Right kidney (tissue), 1 donor: Measurements from ENCODE around the gene ESPN.
A peak's percentile ranks its signal among the peaks of the same experiment; 100 is the strongest.
"Not testable (repeated sequence)": the region's sequence is repeated elsewhere in the genome, so short reads cannot be mapped to it uniquely, and the experiment has no call there.

Source experiments
- DNase-seq: peaks from one replicate; pipeline ENCODE4 v3.0.0-alpha.2; 2016

The ESPN gene

DNA sequence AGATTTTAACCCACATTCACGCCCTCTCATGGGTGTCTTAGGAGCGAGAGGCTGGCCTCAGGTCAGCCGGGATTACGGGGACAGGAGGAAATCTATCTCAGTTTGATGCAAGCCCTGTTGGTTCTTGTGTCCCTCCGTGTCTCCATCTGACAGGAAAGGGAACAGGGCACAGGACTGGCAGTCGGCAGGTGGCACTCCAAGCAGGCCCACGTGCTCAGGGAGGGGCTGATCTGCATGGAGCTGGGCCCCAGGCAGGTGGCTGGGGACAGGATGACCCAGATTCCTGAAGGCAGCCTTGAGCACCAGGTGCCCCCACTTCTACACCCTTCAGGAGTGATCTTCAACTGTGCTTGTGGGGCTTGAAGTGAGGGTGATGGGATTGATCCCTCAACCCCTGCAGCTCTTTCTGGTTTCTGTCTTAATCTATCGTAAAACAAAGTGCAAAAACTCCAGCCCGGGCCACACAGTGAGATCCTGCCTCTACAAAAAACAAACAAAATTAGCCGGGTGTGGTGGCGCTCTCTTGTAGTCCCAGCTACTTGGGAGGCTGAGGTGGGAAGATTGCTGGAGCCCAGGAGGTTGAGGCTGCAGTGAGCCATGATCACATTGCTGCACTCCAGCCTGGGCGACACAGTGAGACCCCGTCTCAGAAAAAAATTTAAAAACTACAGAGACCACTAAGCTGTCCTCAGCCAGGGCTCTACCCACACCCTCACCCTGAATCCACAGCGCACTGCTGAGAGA lies 58.6 kb downstream of the ESPN start:
- no peak for DNase-seq

DNA sequence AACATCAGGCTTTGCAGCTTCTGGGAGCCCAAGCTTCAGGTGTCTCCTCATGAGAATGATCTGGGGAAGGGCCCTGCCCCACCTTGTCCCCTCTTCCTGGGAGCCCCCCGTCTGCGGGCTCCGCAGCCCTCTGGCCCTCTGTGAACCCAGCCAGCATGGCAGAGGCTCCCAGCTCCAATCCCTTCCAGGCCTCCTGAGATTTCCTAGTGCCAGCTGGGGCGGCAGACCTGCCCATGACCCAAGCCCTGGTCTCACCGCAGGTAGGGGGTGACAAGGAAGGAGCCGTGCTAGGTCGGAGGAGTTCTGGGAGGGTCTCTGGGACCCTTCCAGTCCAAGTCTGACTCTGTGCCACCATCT lies 59.2 kb downstream of the ESPN start:
- no peak for DNase-seq

- DNase-seq = peak; percentile 72
These were observed 60.2 kb downstream of the ESPN start for GRCh38 chr1:6484826-6485167.

DNA sequence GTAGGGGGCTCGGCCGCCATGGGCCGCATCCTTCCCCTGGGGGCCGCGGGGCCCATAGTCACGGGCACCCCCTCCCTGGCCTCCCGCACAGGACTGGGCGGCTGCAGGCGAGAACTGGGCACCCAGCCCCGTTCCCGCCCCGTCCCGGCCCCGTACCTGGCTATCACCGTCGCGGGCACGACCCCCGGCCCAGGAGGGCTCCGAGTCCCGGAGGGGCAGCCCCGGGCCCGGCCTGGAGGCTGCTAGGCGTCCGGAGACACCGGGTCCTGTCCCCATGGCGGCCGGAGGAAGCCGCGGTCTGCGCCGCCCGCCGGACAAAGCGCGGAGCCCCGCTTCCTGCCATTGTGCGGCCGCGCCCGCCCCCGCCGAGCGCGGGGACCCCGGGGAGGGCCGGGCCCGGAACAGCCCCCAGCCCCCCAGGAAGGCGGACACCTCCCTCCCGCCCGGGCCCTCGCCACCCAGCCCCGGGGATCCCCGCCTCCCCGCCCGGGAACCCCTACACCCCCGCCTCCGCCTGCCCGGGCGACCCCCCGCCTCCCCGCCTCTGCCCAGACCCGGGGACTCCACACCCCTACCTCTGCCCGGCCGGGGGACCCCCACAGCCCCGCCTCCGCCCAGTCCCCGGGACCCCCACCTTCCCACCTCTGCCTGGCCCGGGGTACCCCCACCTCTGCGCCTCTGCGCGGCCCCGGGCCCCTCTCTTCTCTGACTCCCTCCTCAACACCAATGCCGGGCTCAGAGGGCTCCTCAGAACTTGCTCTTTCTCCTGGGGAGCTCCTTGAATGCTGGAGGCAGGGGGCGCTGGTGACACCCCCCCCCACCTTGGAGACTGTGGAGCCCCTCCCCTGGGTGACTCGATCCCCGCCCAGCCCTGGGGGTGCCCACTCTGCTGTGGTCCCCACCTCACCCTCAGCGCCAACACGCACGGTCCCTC lies 60.9 kb downstream of the ESPN start:
- DNase-seq = no peak

DNA sequence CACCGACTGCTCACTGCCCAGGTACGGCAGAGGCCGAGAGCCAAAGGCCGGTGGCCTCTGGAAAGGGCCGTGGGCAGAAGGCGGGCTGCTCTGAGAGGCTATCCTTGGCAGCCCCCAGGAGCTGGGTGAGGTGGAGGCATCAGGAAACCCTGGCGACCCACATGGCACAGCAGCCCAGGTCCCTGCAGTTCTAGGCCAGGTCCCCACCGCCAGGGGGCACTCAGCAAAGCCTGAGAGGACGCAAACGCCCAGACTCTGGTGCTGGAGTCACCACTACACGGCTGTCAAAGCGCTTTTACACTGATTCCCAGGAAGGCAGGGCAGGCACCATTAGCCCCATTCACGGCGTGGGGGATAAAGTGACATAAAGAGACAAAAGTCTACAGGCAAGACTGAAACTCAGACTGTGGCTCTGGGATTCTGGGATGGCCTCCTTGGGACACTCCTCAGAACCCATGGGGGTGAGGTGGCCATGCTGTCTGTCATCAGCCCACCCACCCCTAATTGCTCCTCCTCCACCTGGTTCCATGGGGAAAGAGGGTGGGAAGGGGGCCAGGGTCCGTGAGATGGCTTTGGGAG lies 61.9 kb downstream of the ESPN start:
- peak; percentile 74 for DNase-seq

DNA sequence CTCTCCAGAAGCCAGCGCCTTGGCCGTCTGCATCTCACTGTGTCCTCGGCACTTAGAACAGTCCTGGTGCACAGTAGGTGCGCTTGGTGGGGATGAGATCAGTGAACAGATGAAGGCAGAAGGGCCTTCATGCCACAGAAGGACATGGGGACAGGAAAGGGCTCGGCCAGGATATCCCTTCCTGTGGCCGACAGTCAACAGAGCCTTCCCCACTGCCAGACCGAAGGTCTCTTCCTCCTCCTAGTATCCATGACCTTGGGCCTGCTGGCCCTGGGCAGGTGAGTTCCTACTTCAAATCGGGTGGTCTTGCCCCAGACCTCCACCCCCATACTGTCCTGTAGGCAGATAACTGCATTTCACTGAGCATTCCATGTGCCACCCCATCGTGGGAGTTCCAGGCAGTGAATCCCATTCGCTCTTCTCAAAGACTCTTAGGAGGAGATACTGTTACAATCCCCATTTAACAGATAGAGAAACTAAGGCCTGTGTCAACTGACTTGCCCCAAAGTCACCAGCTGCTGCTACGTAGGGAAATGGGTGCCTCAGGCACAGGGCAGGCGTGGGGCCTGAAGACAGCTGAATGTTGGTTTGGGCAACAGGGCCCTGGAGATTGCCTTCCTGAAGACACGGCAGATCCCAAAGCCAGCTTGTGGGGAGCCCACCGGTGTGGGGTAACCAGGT lies 63.4 kb downstream of the ESPN start:
- no peak for DNase-seq

GRCh38 chr1:6488602-6489382 lies 64.2 kb downstream of the ESPN start:
- no peak for DNase-seq

DNA sequence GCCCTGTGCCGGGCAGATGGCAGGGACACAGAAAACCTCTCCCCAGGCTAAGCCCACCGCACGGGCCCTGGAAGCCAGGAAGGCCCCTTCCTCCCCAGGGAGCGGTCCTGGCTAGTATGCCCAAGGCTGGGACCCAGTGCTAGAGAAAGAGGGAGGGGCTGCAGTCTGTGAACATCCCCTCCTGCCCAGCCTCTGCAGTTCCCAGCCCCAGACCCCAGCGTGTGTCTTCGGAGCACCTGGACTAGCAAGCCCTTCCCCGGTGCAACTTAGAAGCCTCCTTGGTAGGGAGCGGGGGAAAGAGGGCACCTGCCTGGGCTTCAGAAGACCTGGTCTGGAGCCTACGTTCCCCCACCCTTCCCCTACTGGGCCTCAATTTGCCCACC lies 64.8 kb downstream of the ESPN start:
- no peak for DNase-seq

GRCh38 chr1:6489799-6490180 lies 65.2 kb downstream of the ESPN start:
- DNase-seq = peak; percentile 59

DNA sequence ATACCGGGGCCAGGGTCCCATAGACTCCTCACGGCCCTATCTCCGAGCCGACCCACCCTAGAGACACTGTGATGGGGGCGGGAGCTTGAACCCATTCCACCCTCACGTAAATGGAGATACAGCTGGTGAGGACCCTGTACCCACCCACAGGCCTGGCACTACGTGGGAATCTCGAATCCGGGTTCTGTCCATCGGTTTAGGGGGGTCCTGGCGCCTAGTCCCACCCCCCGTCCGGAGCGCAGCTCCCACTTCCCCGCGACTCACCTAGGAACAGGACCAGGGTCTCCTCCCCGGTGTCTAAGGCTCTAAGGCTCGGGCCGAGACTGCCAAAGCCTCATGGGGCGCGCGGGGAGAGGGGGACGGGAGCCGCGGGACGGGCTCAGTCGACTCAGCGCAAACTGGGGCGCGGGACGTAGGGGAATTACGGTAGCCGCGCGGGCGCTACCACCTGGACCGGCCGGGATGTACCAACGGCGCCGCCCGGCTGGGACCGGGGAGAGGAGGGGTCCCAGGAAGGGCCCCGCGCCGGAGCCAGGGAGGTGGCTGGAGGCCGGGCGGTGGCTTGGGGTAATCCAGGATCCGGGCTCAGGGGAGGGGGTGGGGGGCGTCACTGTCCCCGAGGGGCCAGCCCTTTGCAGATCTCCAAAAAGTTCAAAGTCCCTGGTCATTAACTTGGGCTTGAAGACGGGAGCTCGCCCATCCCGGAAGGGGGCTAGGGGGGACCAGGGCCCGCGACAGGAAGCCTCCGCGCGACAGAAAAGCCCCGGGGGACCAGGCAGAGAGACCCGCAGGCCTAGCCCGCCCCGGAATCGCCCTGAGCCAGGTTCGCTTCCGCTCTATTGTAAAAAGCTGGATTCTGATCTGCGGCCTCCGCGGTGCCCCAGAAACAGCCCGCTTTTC lies 65.9 kb downstream of the ESPN start:
- peak; percentile 76 for DNase-seq

GRCh38 chr1:6491081-6491449 lies 66.5 kb downstream of the ESPN start:
- DNase-seq = no peak

DNA sequence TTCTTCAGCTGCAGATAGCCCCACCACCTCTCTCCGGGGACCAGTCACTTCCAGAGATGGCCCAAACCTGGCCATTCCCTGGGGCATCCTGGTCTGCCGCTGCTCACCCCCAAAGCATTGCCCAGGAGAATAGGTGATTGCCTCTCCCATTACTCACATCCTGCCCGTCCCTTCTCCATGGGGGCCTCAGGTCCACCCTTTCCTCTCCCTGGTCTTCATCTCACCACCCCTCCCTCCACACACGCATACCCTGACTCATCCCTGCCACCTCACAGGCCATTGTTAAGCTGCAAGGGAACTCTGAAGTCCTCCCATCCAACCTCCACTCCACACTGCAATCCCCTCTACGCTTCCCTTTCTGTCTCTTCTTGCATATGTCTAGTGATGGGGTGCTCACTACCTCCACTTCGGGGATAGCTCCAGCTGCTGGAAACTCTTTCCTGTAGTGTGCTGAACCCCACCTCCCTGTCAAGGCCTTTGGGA lies 66.9 kb downstream of the ESPN start, which contains the start of gene PLEKHG5:
Gene PLEKHG5, minus strand, starts transcription at position 188 of the 483 bp plus-strand sequence. CDS start 14,096 bp downstream, outside the sequence.
- no peak for DNase-seq

- DNase-seq = no peak
These were observed 67.4 kb downstream of the ESPN start for GRCh38 chr1:6491966-6492365.

GRCh38 chr1:6493834-6494223 lies 69.3 kb downstream of the ESPN start:
- not testable (repeated sequence) for DNase-seq

- no peak for DNase-seq
These were observed 70.1 kb downstream of the ESPN start for GRCh38 chr1:6494627-6495026.

DNA sequence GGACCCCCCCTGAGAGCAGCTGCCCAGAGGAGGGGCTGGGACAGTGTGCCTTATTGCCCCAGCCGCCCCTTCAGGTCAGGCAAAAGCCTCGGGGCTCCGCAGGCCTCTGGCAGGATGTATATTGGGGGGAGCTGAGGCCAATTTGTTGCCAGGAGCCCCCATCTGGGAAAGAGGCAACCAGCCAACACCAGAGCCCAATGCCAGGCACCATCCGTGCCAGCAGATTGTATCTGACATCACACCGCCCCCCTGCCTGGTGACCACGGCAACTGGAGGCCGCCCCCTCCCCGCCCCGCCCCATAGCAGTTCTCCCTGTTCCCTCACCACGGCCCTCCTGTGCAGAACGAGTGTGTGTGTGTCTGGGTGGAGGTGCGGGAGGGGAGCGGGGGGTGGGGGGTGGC lies 70.5 kb downstream of the ESPN start:
- DNase-seq = no peak

DNA sequence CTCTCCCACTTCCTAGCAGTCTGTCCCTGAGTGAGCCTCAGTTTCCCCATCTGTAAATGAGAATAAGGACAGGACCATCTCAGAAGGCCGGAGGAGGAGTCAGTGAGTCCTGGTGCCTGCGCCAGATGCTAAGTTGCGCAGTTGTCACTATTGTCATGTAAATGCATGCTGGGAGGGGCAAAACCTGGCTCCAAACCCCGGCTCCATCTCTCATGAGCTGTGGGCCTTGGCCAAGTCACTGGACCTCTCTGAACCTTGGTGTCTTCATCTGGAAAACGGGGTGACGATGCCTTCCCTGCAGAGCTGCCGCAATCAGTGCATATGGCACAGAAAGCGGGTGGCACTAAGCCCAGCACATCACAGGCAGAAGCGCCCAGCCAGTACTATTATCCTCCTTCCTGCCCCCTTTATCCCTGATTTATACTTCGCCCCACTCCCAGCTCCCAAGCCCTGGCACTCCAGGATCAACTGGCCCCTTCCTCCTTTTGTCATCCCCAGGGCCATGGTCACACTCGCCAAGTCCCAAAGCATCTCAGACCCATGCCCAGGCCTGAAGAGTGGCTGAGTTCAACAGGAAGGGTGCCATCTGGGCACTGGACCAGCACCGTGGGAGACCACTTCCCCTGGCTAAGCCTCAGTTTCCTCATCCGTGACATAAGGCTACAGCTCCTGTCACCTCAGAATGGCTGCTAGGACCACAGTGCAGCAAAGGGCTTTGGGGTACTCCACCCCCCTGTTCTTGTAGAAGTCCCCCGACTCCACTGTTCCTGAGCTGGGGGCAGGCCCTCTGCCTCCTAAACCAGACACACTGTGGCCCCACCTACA lies 71.2 kb downstream of the ESPN start:
- no peak for DNase-seq

GRCh38 chr1:6496365-6496721 lies 71.8 kb downstream of the ESPN start:
- no peak for DNase-seq

GRCh38 chr1:6496890-6497214 lies 72.3 kb downstream of the ESPN start:
- no peak for DNase-seq

DNA sequence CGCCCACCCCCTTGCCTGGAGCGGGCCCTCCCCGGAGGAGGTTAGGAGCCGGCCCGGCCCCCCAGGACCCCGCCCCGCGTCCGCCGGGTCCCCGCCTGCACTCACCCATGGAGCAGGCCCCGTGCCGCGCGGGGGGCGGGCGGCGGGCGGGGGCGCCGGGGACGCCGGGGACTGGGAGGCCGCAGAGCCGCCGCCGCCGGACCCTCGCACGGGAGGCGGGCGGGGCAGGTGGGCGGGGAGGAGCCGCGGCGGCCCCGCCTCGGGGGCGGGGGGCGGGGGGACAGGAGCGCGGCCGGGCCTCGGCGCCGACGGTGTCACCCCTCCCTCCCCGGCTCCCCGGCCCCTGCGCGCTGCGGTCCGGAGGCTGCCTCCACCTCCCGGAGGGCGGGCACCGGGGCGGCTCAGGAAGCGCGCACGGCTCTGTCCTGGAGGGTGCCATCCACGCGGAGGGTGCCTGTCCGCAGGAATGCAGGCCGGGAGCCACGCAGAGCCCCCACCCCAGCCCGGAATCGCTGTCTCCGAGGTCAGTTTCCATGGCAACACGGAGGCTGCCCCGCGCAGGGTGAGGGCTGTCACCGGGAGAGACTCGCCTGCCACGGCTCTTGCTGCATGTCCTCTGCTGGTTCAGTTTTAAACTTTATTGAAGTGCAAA lies 72.8 kb downstream of the ESPN start:
- peak; percentile 77 for DNase-seq
